Neural cell (in vitro differentiated cells): ENCODE results near the gene LCE2D. TPM values are rescaled to one million over a fixed set of nuclear protein-coding genes. Genes with fewer than 3 reads are reported as not detected.
"Not testable (repeated sequence)": the region's sequence is repeated elsewhere in the genome, so short reads cannot be mapped to it uniquely, and the experiment has no call there.

ENCODE experiments used
- H2AFZ ChIP-seq: fragments of 200-600, 300-800 bp; sonication (generic), shearing (Covaris generic); 2 replicates; pipeline ENCODE4 v1.6.0; 2014; ENCODE audit warnings: low read depth, mild to moderate bottlenecking, antibody characterized with exemption, low read length, moderate library complexity
- H3F3A ChIP-seq: fragments of 200-600 bp; shearing (Covaris generic); 2 replicates; pipeline ENCODE4 v1.6.1; 2016; ENCODE audit warnings: mild to moderate bottlenecking, moderate library complexity, mixed read lengths, antibody characterized with exemption, low read length; ENCODE audit not compliant: insufficient read depth, poor library complexity, severe bottlenecking
- H3K27ac ChIP-seq: fragments of 200-600, 300-800 bp; sonication (generic), shearing (Covaris generic); 2 replicates; pipeline ENCODE4 v1.5.1; 2014; ENCODE audit warnings: mild to moderate bottlenecking, low read length, moderate library complexity
- H3K27me3 ChIP-seq: fragments of 300-800, 200-600 bp; sonication (generic), shearing (Covaris generic); 2 replicates; pipeline ENCODE4 v1.6.0; 2014; ENCODE audit warnings: mild to moderate bottlenecking, low read depth, low read length, moderate library complexity; ENCODE audit not compliant: insufficient read depth
- H3K36me3 ChIP-seq: fragments of 300-800, 200-600 bp; sonication (generic), shearing (Covaris generic); 2 replicates; pipeline ENCODE4 v1.5.1; 2014; ENCODE audit warnings: mild to moderate bottlenecking, antibody characterized with exemption, low read length, moderate library complexity; ENCODE audit not compliant: insufficient read depth
- H3K4me2 ChIP-seq: fragments of 300-800, 200-600 bp; sonication (generic), shearing (Covaris generic); 2 replicates; pipeline ENCODE4 v1.6.0; 2014; ENCODE audit warnings: mild to moderate bottlenecking, low read length
- H3K4me3 ChIP-seq: fragments of 300-800, 200-600 bp; sonication (generic), shearing (Covaris generic); 2 replicates; pipeline ENCODE4 v1.5.1; 2014; ENCODE audit warnings: mild to moderate bottlenecking, low read length, moderate library complexity
- H3K79me2 ChIP-seq: fragments of 200-600 bp; shearing (Covaris generic); replicated peaks from 2 replicates; pipeline ENCODE4 v1.6.0; 2014; ENCODE audit warnings: mild to moderate bottlenecking, low read length, moderate library complexity; ENCODE audit not compliant: insufficient read depth
- H3K9ac ChIP-seq: fragments of 300-800, 200-600 bp; sonication (generic), shearing (Covaris generic); 2 replicates; pipeline ENCODE4 v1.6.1; 2016; ENCODE audit warnings: mild to moderate bottlenecking, low read length, mixed read lengths
- H3K9me2 ChIP-seq: fragments of 200-600 bp; shearing (Covaris generic); 2 replicates; pipeline ENCODE4 v1.6.1; 2016; ENCODE audit warnings: mild to moderate bottlenecking, low read length, mixed read lengths; ENCODE audit not compliant: insufficient read depth
- H3K9me3 ChIP-seq: fragments of 200-600, 300-800 bp; sonication (generic), shearing (Covaris generic); 2 replicates; pipeline ENCODE4 v1.6.1; 2016; ENCODE audit warnings: mild to moderate bottlenecking, mixed run types, low read length, moderate library complexity, mixed read lengths
- H4K20me1 ChIP-seq: fragments of 200-600 bp; shearing (Covaris generic); 2 replicates; pipeline ENCODE4 v1.6.1; 2016; ENCODE audit warnings: mild to moderate bottlenecking, mixed run types; ENCODE audit not compliant: insufficient read depth
- CTCF ChIP-seq: fragments of 450-650 bp; IDR thresholded peaks from 2 replicates; pipeline ENCODE4 v1.5.1; 2014; ENCODE audit warnings: antibody characterized with exemption, mild to moderate bottlenecking, moderate library complexity; ENCODE audit not compliant: poor library complexity, severe bottlenecking
- EP300 ChIP-seq: fragments of 450-650 bp; conservative IDR thresholded peaks from 2 replicates; pipeline ENCODE4 v1.6.1; 2014; ENCODE audit warnings: antibody characterized with exemption, mild to moderate bottlenecking, moderate library complexity; ENCODE audit not compliant: poor library complexity, severe bottlenecking
- EZH2 ChIP-seq: fragments of 200-600, 300-800 bp; shearing (Covaris generic), sonication (generic); IDR thresholded peaks from 2 replicates; pipeline ENCODE4 v1.6.1; 2014; ENCODE audit warnings: antibody characterized with exemption, low read length, borderline replicate concordance, mild to moderate bottlenecking; ENCODE audit not compliant: insufficient read depth, poor library complexity, severe bottlenecking
- MXI1 ChIP-seq: fragments of 450-650 bp; conservative IDR thresholded peaks from 2 replicates; pipeline ENCODE4 v1.6.1; 2014; ENCODE audit warnings: antibody characterized with exemption, mild to moderate bottlenecking; ENCODE audit not compliant: poor library complexity, severe bottlenecking
- POLR2AphosphoS5 ChIP-seq: IDR thresholded peaks from 2 replicates; pipeline ENCODE4 v1.6.1; 2012
- RAD21 ChIP-seq: fragments of 450-650 bp; conservative IDR thresholded peaks from 2 replicates; pipeline ENCODE4 v1.6.1; 2014; ENCODE audit warnings: antibody characterized with exemption, mild to moderate bottlenecking, moderate library complexity
- REST ChIP-seq: IDR thresholded peaks from 2 replicates; pipeline ENCODE4 v1.6.1; 2012; ENCODE audit warnings: borderline replicate concordance
- SMC3 ChIP-seq: fragments of 450-650 bp; conservative IDR thresholded peaks from 2 replicates; pipeline ENCODE4 v1.6.1; 2014; ENCODE audit warnings: antibody characterized with exemption, mild to moderate bottlenecking, moderate library complexity; ENCODE audit not compliant: poor library complexity
- TAF1 ChIP-seq: IDR thresholded peaks from 2 replicates; pipeline ENCODE4 v1.6.1; 2012; ENCODE audit warnings: low read depth
- polyA plus RNA-seq: library from polyadenylated mRNA; depleted of rRNA; stranded (reverse); fragments of >200 nt; gene quantifications from 2 replicates; pipeline ENCODE4 v1.2.3, GENCODE V29; 2014

The LCE2D gene
- polyA plus RNA-seq, 1 donor from 2014 or later, result not detected

- H3K27ac ChIP-seq, result no peak overlapping the region
- H3K9me3 ChIP-seq, result peaks cover 9% of the 10 kb centered on the region
- H3K4me2 ChIP-seq, result no peak overlapping the region
- no peak overlapping the region for H3K9ac ChIP-seq
- H3K27me3 ChIP-seq, result no peaks in the 10 kb centered on the region
- H3K9me2 ChIP-seq, result no peaks in the 10 kb centered on the region
- H3K36me3 ChIP-seq, result no peaks in the 10 kb centered on the region
- TF ChIP-seq MXI1 (no peak), EP300 (no peak), TAF1 (no peak), EZH2 (no peak), POLR2AphosphoS5 (no peak), CTCF (no peak), REST (no peak)
- no peak overlapping the region for H3K4me3 ChIP-seq
- H3K79me2 ChIP-seq, result no peaks in the 10 kb centered on the region
- H4K20me1 ChIP-seq, result no peaks in the 10 kb centered on the region
- H2AFZ ChIP-seq, result no peak overlapping the region
- no peaks in the 10 kb centered on the region for H3F3A ChIP-seq
Measured at GRCh38 chr1:152667648-152668047, 4.5 kb downstream of the LCE2D start.

- peaks cover 4% of the 10 kb centered on the region for H3K9me3 ChIP-seq
- no peak overlapping the region for H3K4me2 ChIP-seq
- no peak overlapping the region for H2AFZ ChIP-seq
- H3K79me2 ChIP-seq, result no peaks in the 10 kb centered on the region
- H3K4me3 ChIP-seq, result no peak overlapping the region
- no peaks in the 10 kb centered on the region for H4K20me1 ChIP-seq
- H3K9me2 ChIP-seq, result no peaks in the 10 kb centered on the region
- H3K36me3 ChIP-seq, result no peaks in the 10 kb centered on the region
- H3K27me3 ChIP-seq, result no peaks in the 10 kb centered on the region
- no peak overlapping the region for H3K9ac ChIP-seq
- H3K27ac ChIP-seq, result no peak overlapping the region
- no peaks in the 10 kb centered on the region for H3F3A ChIP-seq
- no peak for TF ChIP-seq EP300
- TF ChIP-seq EZH2, result no peak
- TF ChIP-seq MXI1, result no peak
- TF ChIP-seq POLR2AphosphoS5, result no peak
- no peak for TF ChIP-seq CTCF
- TF ChIP-seq REST, result no peak
- TF ChIP-seq TAF1, result no peak
- TF ChIP-seq SMC3, result no peak
- TF ChIP-seq RAD21, result no peak
Measured at GRCh38 chr1:152673016-152673415, 9.8 kb downstream of the LCE2D start.

- not testable (repeated sequence) for H2AFZ ChIP-seq, H4K20me1 ChIP-seq, H3K4me2 ChIP-seq, H3K9ac ChIP-seq, H3K9me3 ChIP-seq, H3K27me3 ChIP-seq, H3K36me3 ChIP-seq, H3K27ac ChIP-seq, H3F3A ChIP-seq, H3K79me2 ChIP-seq, H3K4me3 ChIP-seq, H3K9me2 ChIP-seq
Measured at GRCh38 chr1:152674983-152675382, 11.8 kb downstream of the LCE2D start, which contains the start of gene LCE2C. TSS of gene LCE2C (plus strand) at chr1:152675279. CDS start at chr1:152676016, 737 bp downstream.
